Activated naive CD4-positive, alpha-beta T cell treated with anti-CD3 and anti-CD28 coated beads, Interleukin-2, amount 50 U/mL, for 72 hours (primary cell): Measurements from ENCODE around the gene METTL5. TPM values are rescaled to one million over a fixed set of nuclear protein-coding genes. Genes with fewer than 3 reads are reported as not detected.

ENCODE experiments used
- ATAC-seq, 2 donors: fragments of 150-1000 bp; cut with Tn5 transposase; 2 replicates each; pipeline ENCODE4 v1.10.0; 2021; ENCODE audit warnings: mild to moderate bottlenecking in 2 of 2, moderate library complexity in 2 of 2
- DNase-seq, 2 donors: peaks; one replicate each; pipeline ENCODE4 v3.0.0; 2021 to 2022; ENCODE audit warnings: low spot score in 2 of 2
- H3K27ac Mint-ChIP-seq, 2 donors: one replicate each; pipeline ENCODE4 v1.8.0; 2022; ENCODE audit warnings: mild to moderate bottlenecking in 2 of 2, mixed read lengths in 2 of 2
- H3K36me3 Mint-ChIP-seq, 2 donors: one replicate each; pipeline ENCODE4 v1.8.0; 2022; ENCODE audit warnings: mixed read lengths in 2 of 2
- H3K9me3 Mint-ChIP-seq, 2 donors: one replicate each; pipeline ENCODE4 v1.8.0; 2022; ENCODE audit warnings: mixed read lengths in 2 of 2
- total RNA-seq, 2 donors: library from RNA; stranded (reverse); gene quantifications; one replicate each; pipeline ENCODE4 v1.2.3, GENCODE V29; 2022

METTL5 gene
- total RNA-seq, 2 donors from 2014 or later = 73.7 to 80.7 TPM

GRCh38 chr2:169771021-169771420 lies 53.7 kb downstream of the METTL5 start:
- no peaks in the 10 kb centered on the region for H3K9me3 Mint-ChIP-seq
- ATAC-seq (no peak), DNase-seq (no peak)
- H3K27ac Mint-ChIP-seq = no peak overlapping the region
- H3K36me3 Mint-ChIP-seq = no peaks in the 10 kb centered on the region

GRCh38 chr2:169768262-169768995 lies 56.3 kb downstream of the METTL5 start:
- no peak overlapping the region for H3K27ac Mint-ChIP-seq
- DNase-seq (peak in 1 of 2 donors; percentile 33), ATAC-seq (peak; percentile 44 to 57)

GRCh38 chr2:169767243-169767888 lies 57.3 kb downstream of the METTL5 start:
- Mint-ChIP-seq H3K9me3 (no peaks in the 10 kb centered on the region), H3K36me3 (no peaks in the 10 kb centered on the region), H3K27ac (no peak overlapping the region)
- DNase-seq (peak in 1 of 2 donors; percentile 60), ATAC-seq (peak; percentile 48 to 63)

More at GRCh38 chr2:169768262-169768995, 56.3 kb downstream of the METTL5 start:
- Mint-ChIP-seq H3K36me3 (no peaks in the 10 kb centered on the region), H3K9me3 (no peaks in the 10 kb centered on the region)

- no peaks in the 10 kb centered on the region for H3K36me3 Mint-ChIP-seq
- no peak overlapping the region for H3K27ac Mint-ChIP-seq
- ATAC-seq = no peak
- no peak for DNase-seq
- H3K9me3 Mint-ChIP-seq = no peaks in the 10 kb centered on the region
These were observed 59.2 kb downstream of the METTL5 start for GRCh38 chr2:169765523-169765922.

- Mint-ChIP-seq H3K36me3 (no peaks in the 10 kb centered on the region), H3K27ac (no peak overlapping the region), H3K9me3 (no peaks in the 10 kb centered on the region)
- ATAC-seq = peak; percentile 40 to 52
- no peak for DNase-seq
These were observed 62.8 kb downstream of the METTL5 start for GRCh38 chr2:169761970-169762292.

Other genes starting within 250 kb of the METTL5 start
- gene PPIG, start 240.6 kb downstream of the METTL5 start, total RNA-seq = 10 to 100 TPM; 55.3 to 76.8 TPM
- gene CFAP210, start 130.5 kb downstream of the METTL5 start, total RNA-seq = not detected
- gene PHOSPHO2, start 130.4 kb downstream of the METTL5 start, total RNA-seq = 1 to 10 TPM; 1.4 to 3.4 TPM
- gene KLHL23, start 91.1 kb downstream of the METTL5 start, total RNA-seq = 1 to 10 TPM; 1.1 to 9.3 TPM
- gene SSB, start 26.0 kb downstream of the METTL5 start, total RNA-seq = 10 to 100 TPM; 41.8 to 96.6 TPM
- 10 to 100 TPM; 25.3 to 25.8 TPM for gene UBR3, start 2.5 kb upstream of the METTL5 start, total RNA-seq